NCI-H1048 (cell line): Measurements from ENCODE around the gene TMEM130.
"Not testable (repeated sequence)": the region's sequence is repeated elsewhere in the genome, so short reads cannot be mapped to it uniquely, and the experiment has no call there.

Experiments
- DNase-seq: peaks from one replicate; lab custom pipeline; 2025; lab: John Stamatoyannopoulos, UW

Gene TMEM130

GRCh38 chr7:98877692-98878364 is 8.0 kb upstream of the TMEM130 start:
- DNase-seq = no peak

DNA sequence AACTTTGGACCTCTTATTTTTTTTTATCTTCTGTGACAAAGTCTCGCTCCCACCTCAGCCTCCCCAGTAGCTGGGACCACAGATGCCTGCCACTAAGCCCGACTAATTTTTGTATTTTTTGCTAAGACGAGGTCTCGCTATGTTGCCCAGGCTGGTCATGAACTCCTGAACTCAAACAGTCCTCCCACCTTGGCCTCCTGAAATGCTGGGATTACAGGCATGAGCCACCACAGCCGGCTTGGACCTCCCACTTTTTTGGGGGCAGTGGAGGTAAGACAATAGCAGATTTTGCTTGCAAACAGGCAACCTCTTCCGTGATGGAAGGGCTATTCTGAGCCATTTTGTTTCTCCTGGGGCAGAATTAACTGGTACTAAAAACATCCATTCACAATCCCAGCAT is 7.3 kb upstream of the TMEM130 start:
- DNase-seq = no peak

- DNase-seq = no peak
Observed at GRCh38 chr7:98875501-98875900, 5.7 kb upstream of the TMEM130 start.

DNA sequence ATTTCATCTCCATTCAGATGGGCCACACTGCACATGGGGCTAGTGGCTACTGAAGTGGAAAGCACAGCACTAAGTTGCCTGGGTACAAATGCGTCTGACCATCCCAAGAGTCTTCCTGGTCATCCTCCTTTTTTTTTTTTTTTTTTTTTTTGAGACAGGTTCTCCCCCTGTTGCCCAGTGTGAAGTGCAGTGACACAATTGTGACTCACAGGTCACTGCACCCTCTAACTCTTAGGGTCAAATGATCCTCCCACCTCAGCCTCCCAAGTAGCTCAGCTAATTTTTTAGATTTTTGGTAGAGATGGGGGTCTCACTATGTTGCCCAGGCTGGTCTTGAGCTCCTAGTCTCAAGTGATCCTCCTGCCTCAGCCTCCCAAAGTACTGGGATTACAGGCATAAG is 5.1 kb upstream of the TMEM130 start:
- no peak for DNase-seq

GRCh38 chr7:98873610-98874009 is 3.8 kb upstream of the TMEM130 start:
- not testable (repeated sequence) for DNase-seq

GRCh38 chr7:98872328-98872924 is 2.6 kb upstream of the TMEM130 start:
- no peak for DNase-seq

GRCh38 chr7:98870807-98871491 is 1.1 kb upstream of the TMEM130 start:
- DNase-seq = no peak

DNA sequence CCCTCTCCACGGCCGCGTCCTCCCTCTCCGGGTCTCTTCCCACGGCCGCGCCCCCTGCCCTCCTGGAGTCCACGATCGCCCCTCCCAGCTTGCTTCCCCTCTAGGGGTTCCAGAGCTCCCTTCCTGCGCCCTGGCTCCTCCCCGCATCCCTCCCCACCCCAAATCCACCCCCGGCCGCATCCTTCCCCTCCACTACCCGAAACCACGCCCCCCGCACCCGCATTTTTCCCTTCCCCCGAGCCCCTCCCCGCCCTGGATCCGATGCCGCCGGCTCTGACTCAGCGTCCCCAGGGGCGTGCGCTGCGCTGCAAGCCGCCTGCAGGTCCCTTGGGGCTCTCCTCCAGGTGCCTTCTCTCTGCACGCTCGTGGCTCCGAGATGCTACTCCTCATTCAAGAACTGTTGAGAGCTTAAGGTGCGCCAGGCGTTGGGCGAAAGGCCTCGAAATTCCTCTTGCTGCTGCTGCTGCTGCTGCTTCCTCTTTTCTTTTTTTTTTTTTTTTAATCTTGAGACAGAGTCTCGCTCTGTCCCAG is 372 bp upstream of the TMEM130 start:
- no peak for DNase-seq

- no peak for DNase-seq
Observed at GRCh38 chr7:98869027-98869596, 702 bp downstream of the TMEM130 start.

DNA sequence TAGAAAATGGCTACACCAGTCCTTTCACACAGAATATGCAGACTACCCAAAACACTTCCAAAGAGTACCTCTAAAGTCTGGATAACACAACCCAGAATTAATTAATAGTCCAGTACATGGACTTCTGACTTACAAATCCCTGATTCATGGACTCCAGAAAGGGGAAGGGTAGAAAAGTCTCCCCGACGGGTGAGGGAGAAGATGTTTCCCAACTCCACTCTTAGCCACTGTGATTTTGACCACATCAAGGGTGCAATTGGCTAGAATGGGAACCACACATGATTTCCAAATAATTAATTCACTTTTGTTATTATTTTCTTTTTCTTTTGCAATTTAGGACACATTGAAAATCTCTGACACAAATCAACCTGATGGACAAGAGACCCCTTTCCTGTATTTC is 1.4 kb downstream of the TMEM130 start:
- no peak for DNase-seq

- no peak for DNase-seq
Observed at GRCh38 chr7:98866765-98867164, 3.0 kb downstream of the TMEM130 start.

- no peak for DNase-seq
Observed at GRCh38 chr7:98866351-98866750, 3.5 kb downstream of the TMEM130 start.

DNA sequence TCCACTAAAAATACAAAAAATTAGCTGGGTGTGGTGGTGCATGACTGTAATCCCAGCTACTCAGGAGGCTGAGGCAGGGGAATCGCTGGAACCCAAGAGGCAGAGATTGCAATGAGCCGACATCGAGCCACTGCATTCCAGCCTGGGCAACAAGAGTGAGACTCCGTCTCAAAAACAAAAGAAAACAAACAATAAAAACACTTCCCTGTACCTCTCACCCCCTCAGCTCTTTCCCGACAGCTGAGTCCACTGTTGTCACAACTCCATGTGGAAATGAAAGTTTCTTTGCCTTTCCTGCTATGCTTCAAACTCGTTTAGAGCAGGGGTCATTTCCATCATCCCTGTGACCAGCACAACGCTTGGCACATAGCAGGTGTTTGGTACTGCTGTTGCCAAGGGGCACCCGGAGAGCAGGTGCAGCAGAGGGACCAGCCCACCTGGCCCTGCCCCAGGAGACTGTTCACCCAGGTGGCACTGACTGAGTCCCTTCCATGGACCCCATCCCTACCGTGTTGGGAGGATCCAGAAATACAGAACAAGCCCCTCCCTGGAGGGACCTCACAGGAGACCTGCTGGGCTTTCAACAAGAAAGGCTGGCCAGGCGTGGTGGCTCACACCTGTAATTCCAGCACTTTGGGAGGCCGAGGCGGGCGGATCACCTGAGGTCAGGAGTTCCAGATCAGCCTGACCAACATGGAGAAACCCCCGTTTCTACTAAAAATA is 4.9 kb downstream of the TMEM130 start:
- DNase-seq = no peak

DNA sequence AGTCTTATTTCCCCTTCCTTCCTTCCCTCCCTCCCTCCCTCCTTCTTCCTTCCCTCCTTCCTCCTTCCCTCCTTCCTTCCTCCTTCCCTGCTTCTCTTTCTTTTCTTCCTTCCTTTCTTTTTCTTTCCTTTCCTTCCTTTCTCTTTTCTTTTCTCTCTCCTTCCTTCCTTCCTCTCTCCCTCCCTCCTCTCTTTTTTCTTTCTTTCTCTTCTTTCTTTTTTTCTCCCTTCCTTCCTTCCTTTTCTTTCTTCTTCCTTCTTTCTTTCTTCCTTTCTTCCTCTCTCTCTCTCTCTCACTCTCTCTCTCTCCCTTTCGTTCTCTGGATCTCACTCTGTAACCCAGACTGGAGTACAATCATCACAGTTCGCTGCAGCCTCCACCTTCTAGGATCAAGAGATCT is 6.2 kb downstream of the TMEM130 start:
- no peak for DNase-seq

DNA sequence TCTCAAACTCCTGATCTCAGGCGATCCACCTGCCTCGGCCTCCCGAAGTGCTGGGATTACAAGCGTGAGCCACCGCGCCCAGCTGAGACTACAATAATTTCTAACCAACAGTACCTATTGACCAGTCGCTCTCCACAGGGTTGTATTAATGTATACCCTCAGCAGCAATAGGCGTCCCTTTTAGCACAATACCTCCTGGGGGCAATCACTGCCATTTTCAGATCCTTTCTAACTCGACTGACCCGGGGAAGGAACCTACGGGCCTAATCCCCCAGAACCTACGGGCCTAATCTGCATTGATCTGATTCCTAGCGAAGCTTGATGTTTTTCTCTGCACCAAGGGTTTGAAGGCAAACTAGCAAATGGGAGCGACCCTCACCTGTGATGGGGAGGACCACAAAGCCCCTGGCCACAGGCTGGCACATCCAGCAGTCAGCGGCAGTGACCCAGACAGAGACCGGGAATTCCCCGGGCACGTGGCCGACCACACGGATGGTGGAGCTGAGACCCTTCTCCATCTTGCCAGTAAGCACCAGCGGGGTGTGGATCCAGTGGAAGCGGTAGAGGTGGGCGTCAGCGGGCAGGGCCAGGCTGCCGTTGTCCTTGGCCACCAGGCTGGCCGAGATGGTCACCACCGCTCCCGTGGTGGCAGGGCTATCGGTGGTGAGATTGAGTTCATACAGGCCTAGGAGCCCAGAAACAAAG is 6.9 kb downstream of the TMEM130 start:
- DNase-seq = no peak

DNA sequence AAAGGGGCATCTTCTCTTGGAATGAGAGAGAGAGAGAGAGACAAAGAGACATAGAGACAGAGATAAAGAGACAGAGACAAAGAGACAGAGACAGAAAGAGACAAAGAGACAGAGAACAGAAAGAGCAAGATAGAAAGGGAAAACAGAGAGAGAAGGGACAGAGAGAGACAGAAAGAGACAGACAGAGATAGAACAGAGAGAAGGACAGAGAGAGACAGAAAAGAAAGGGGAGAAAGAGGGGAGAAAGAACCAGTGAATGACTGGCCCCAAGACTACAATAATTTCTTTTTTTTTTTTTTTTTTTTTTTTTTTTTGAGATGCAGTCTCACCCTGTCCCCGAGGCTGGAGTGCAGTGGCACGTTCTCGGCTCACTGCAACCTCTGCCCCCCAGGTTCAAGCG is 7.6 kb downstream of the TMEM130 start:
- no peak for DNase-seq

DNA sequence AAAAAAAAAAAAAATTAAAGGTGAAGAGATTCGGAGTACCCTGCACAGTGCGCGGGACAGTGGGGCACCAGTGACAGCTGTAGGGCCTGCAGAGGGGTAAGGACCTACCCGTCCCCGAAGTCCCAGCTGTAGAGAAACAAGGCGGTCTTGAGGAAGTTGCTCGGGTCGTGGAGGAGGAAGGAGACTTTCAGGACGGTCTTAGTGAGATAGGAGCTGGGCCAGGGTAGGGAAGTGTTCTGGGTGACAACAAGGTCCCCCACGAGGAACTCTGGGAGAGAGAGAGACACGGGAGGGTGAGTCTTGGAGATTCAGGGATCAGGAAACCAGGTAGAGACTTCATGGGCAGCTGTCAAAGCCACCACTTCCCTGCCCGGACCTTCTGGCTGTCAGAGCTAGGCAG is 9.7 kb downstream of the TMEM130 start:
- no peak for DNase-seq

DNA sequence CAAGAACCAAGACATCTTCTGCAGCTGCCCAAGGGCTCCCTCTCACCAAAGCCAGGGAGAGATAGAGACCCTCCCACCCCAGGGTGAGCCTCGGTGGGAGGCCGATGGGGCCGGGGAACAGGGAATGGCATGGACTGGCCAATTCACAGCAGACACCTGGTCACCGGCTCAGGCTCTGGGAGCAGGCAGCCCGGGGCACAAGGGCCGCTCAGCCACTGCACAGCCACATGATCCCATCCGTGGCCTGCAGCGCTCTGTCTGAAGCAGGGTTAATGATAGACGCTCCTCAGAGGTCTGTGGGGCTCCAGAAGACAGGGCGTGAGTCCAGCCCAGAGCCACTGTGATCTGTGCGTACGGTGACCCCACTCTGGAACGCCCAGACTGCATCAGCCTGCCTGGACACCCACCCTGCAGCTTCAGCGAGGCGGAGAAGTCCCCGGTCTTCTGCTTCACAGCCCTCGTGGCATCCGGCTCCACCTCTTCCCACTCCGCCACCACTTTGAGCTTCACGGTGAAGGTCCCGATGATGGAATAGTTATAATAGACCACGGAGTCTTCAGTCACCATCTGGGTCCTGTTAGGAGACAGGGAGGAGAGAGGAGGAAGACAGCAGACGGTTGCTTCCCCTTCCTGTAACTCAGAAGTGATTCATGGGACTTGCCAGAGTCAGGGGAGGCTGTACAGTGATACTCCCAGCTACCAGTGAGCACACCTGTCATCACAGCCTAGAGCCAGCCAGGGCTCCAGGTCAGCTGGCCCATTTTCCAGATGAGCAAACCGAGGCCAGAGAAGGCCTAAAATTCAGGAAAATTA is 14.0 kb downstream of the TMEM130 start:
- DNase-seq = no peak

DNA sequence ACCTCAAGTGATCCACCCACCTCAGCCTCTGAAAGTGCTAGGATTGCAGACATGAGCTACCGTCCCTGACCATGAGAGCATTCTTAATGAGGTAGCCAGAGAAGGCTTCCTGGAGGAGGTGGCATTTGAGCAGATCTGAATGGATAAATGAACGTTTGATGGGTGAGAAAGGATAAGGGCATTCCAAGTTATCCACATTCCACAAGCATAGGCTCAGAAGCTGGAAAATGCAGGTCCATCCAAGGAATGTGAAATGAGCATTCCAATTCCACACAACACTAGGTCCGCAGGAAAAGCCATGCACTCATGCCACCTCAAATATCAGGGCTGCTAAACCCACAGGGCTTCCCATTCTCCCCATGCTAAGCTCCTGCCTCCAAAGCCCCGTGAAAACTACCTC is 17.0 kb downstream of the TMEM130 start:
- no peak for DNase-seq

- no peak for DNase-seq
Observed at GRCh38 chr7:98848918-98849317, 20.9 kb downstream of the TMEM130 start.

DNA sequence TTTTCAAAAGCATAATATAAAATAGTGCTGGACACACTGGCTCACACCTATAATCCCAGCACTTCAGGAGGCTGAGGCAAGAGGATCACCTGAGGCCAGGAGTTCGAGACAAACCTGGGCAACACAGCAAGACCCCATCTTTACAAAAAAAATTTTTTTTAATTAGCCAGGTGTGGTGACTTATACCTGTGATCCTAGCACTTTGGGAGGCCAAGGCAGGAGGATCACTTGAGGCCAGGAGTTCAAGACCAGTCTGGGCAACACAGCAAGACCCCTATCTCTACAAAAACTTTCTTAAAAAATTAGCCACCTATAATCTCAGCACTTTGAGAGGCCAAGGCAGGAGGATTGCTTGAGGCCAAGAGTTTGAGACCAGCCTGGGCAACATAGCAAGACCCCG is 27.3 kb downstream of the TMEM130 start:
- DNase-seq = not testable (repeated sequence)
